Posterior vena cava (tissue), 2 donors: ENCODE data around the gene GSTT2B. TPM values are rescaled to one million over a fixed set of nuclear protein-coding genes. Genes with fewer than 3 reads are reported as not detected.
"Not testable (repeated sequence)": the region's sequence is repeated elsewhere in the genome, so short reads cannot be mapped to it uniquely, and the experiment has no call there.

Experiments used
- DNase-seq: peaks from one replicate; pipeline ENCODE4 v3.0.0-alpha.2; 2020; ENCODE audit warnings: low spot score
- intact Hi-C, 2 donors: fragments of 100-400 bp; cut with DNase I; formaldehyde crosslinking; loops; one replicate each; pipeline versions ENCODE4 v1.14.1 to v1.14.2; 2022 to 2023
- total RNA-seq, 2 donors: library from RNA; stranded (reverse); fragmentation: NEBNext Ultra II Directional; extraction: Animal tissue kit (Norgen Biotek cat#: 25700); gene quantifications; one replicate each; pipeline ENCODE4 v1.2.1, GENCODE V29; 2021
- donor health status: DM: yes; HTN: yes; CAD: no.
- donor health status: DM: yes; HTN: yes; CAD: no.

GSTT2B gene
- total RNA-seq, 2 donors from 2014 or later: 5.6 to 13.1 TPM

DNA sequence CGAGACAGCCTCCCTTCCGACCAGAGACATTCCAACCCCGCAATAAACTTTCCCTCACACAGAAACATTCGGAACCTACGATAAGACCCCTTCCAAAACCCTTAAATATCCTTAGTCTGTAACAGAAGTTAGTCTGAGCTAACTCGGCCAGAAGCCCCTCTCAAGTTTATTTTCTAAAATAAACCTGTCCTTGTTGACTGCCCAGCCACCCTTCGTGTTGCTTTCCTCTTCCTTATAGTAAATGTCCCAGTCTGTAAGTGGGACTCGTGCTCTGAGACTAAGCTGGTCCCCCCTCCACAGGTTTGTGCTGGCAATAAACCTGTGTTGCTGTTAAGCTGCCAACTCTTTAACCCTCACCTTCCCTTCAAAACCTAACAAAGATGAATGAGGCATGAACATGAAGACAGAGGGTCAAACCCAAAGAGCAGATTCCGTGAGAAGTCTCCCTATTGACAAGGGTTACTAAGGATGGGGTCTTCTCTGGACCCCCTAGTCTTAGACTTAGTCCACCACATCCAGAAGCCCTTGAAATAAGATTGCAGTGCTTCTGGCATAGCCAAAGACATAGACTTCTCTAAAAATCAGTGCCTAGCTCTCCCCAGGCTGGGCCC, 48.6 kb downstream of the GSTT2B start:
- DNase-seq: no peak
- intact Hi-C loops: no loop called here

DNA sequence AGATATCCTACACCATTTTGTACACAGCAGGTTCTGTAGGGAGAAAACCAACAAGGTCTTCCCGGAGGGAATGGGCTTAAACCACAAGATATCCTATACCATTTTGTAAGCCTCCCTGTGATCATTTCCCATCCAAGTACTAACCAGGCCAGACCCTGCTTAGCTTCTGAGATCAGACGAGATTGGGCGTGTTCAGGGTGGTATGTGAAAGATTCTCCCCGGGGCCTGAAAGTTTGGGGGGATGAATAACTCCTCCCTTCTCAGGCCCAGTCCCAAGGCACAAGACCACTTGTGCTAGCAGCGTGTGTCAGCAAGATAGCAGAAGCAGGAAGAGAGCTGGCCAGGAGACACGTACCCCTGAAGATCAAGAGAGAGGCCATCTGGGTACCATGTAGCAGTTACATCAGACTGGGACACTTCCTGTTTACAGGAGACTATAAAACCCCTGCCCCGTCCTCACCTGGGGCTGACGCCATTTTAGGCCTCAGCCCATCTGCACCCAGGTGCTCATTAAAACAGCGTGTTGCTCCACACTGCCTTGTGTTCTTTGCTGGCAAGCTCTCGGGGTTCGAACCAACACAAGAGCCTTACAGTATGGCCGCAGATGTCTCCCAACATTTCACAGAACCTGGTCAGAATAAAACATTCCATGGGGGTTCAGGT, 49.5 kb downstream of the GSTT2B start:
- intact Hi-C loops: no loop called here
- no peak for DNase-seq

- DNase-seq: no peak
- intact Hi-C loops: no loop called here
Measured at GRCh38 chr22:23910496-23911190, 50.4 kb downstream of the GSTT2B start.

DNA sequence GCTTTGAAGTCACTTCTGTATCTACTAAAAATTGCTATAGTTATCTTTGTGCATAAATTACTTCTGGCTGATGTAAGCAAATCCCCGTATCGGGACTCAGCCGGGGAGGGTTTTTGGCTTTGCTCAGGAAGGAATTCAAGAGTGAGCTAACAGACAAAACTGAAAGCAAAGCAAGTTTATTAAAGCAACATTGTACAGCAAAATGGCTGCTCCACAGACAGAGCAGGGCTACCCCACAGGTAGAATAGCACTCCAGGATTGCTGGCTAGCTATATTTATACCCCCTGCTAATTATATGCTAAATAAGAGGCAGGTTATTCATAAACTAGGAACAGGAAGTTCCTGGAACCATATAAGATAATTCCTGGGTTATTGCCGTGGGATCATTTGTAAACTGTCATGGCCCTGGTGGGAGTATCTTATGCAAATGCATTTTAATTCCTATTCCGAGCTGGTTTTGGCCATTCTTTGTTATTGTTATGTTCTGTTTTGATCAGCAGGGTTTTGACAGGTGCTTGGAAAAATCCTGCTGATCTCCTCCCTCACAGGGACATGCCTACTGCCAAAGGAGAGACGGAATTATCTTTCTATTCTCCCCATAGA, 51.6 kb downstream of the GSTT2B start:
- intact Hi-C loops: no loop called here
- DNase-seq: no peak

- no peak for DNase-seq
- intact Hi-C loops: no loop called here
Measured at GRCh38 chr22:23908587-23909205, 52.3 kb downstream of the GSTT2B start.

DNA sequence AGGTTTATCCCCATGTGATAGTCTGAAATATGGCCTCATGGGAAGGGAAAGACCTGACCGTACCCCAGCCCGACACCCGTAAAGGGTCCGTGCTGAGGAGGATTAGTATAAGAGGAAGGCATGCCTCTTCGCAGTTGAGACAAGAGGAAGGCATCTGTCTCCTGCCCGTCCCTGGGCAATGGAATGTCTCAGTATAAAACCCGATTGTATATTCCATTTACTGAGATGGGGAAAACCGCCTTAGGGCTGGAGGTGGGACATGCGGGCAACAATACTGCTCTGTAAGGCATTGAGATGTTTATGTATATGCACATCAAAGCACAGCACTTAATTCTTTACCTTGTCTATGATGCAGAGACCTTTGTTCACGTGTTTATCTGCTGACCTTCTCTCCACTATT, 53.6 kb downstream of the GSTT2B start:
- intact Hi-C loops: not testable (repeated sequence)

More for the DNA sequence above, 53.6 kb downstream of the GSTT2B start:
- not testable (repeated sequence) for DNase-seq

Other genes starting within 250 kb of the GSTT2B start
- gene ZNF70, start 210.1 kb downstream of the GSTT2B start, total RNA-seq: 1 to 10 TPM; 6.2 to 7.7 TPM
- under 1 TPM in 1 of 2 donors, not detected in 1; 0.43 TPM for gene VPREB3, start 206.8 kb downstream of the GSTT2B start, total RNA-seq
- gene C22orf15, start 198.2 kb downstream of the GSTT2B start, total RNA-seq: not detected
- 10 to 100 TPM; 59.0 to 68.7 TPM for gene CHCHD10, start 193.2 kb downstream of the GSTT2B start, total RNA-seq
- gene MMP11, start 188.3 kb downstream of the GSTT2B start, total RNA-seq: 1 to 10 TPM; 2.8 to 5.8 TPM
- gene SMARCB1, start 174.2 kb downstream of the GSTT2B start, total RNA-seq: 10 to 100 TPM; 42.6 to 45.8 TPM
- gene DERL3, start 122.2 kb downstream of the GSTT2B start, total RNA-seq: under 1 TPM; 0.83 to 0.95 TPM
- gene SLC2A11, start 103.3 kb downstream of the GSTT2B start, total RNA-seq: 1 to 10 TPM; 4.9 to 7.4 TPM
- 100 to 1,000 TPM; 385 to 448 TPM for gene MIF, start 66.8 kb downstream of the GSTT2B start, total RNA-seq
- 1 to 10 TPM in 1 of 2 donors, under 1 TPM in 1; 0.90 to 1.7 TPM for gene DDTL, start 5.7 kb upstream of the GSTT2B start, total RNA-seq
- 10 to 100 TPM; 48.5 to 50.3 TPM for gene DDT, start 13.2 kb upstream of the GSTT2B start, total RNA-seq
- gene GSTT2, start 18.9 kb upstream of the GSTT2B start, total RNA-seq: 1 to 10 TPM; 1.2 to 3.9 TPM
- not detected for gene GSTT4, start 44.3 kb upstream of the GSTT2B start, total RNA-seq
- gene CABIN1, start 50.1 kb upstream of the GSTT2B start, total RNA-seq: 10 to 100 TPM; 44.5 to 52.3 TPM
- 10 to 100 TPM; 11.9 to 29.5 TPM for gene SUSD2, start 220.3 kb upstream of the GSTT2B start, total RNA-seq